GM10266 (cell line): ENCODE results near the gene GOLGA8R.
"Not testable (repeated sequence)": the region's sequence is repeated elsewhere in the genome, so short reads cannot be mapped to it uniquely, and the experiment has no call there.

Source experiments
- DNase-seq: peaks from one replicate; pipeline ENCODE4 v3.0.0; 2012; ENCODE audit errors: extremely low spot score
- CTCF ChIP-seq: IDR thresholded peaks from 2 replicates; pipeline ENCODE4 v1.5.1; 2012; ENCODE audit warnings: mild to moderate bottlenecking, low read depth; ENCODE audit not compliant: control insufficient read depth, insufficient read depth; ENCODE audit errors: missing control alignments

GOLGA8R gene, protein sequence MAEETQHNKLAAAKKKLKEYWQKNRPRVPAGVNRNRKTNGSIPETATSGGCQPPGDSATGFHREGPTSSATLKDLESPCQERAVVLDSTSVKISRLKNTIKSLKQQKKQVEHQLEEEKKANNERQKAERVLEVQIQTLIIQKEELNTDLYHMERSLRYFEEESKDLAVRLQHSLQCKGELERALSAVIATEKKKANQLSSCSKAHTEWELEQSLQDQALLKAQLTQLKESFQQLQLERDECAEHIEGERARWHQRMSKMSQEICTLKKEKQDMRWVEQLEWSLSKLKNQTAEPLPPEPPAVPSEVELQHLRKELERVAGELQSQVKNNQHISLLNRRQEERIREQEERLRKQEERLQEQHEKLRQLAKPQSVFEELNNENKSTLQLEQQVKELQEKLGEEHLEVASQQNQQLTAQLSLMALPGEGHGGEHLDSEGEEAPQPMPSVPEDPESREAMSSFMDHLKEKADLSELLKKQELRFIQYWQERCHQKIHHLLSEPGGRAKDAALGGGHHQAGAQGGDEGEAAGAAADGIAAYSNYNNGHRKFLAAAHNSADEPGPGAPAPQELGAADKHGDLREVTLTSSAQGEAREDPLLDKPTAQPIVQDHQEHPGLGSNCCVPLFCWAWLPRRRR

GRCh38 chr15:30414160-30414559 lies at the start of gene GOLGA8R:
Gene GOLGA8R (minus strand): TSS chr15:30414260. CDS start chr15:30414162, 98 bp downstream.
- not testable (repeated sequence) for DNase-seq

DNA sequence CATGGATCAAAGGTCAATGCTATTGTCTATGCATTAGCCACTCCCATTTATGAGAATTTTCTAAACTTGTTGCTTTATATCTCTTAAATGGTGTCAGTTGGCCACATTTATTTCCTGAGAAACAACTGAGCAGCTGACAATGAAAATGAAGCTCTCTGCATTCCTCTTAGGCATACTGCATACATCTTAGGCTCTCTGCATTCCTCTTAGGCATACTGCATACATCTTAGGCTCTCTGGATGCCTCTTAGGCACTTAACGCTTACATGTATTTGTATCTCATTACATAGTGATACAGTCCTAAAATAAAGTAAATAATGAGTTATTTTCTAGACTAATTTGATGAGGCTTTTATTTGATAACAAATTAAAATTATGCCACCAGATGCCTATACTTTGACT lies 49.8 kb upstream of the GOLGA8R start:
- DNase-seq: not testable (repeated sequence)

DNA sequence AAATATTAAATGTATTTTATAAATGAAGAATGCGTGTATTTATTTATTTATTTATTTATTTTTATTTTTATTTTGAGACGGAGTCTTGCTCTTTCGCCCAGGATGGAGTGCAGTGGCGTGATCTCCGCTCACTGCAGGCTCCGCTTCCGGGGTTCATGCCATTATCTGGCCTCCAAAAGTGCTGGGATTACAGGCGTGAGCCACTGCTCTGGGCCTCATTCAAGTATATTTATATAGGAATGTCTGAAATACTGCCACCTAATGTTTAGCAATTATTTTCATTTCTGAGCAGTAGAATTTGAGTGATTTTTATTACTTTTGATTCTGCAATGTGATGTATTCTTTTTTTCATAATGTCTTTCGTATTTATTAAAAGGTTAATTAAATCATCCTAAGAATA lies 48.1 kb upstream of the GOLGA8R start:
- not testable (repeated sequence) for DNase-seq

DNA sequence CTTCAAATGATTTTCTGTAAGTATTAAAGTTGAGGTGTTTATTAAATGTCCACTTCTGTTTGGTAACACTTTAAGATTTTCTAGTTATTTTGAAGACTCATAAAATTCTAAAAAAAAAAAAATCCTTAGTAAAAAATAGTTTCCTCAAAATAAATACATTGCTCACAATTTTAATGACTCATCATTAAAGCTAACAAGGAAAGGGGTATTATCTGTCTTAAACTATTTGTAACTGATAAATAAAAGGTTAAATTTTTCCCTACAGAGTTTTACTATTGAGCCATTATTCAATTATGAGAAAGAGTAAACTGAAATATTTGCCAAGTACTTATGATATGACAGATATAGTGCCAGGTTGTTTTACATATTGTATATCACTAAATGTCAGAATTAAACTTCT lies 38.6 kb upstream of the GOLGA8R start:
- not testable (repeated sequence) for DNase-seq

DNA sequence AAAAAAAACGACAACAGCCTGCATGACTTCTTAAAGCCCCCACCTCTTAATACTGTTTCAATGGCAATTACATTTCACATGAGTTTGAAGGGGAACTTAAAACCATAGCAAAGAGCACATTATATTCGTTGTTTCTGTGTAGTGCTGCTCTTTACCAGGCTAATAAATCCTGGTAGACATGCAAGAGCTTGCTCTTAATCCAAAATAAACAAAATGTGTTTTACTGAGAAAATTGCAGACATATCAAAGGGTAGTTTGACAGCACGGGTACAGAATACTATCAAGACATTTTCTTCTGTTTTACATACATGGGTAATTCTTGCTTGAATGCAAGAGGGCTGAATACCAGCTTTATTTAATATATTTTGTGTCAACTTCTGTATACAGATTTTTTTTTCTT lies 24.3 kb upstream of the GOLGA8R start:
- DNase-seq: not testable (repeated sequence)

- DNase-seq: not testable (repeated sequence)
These were observed 21.8 kb upstream of the GOLGA8R start for GRCh38 chr15:30435878-30436277.

DNA sequence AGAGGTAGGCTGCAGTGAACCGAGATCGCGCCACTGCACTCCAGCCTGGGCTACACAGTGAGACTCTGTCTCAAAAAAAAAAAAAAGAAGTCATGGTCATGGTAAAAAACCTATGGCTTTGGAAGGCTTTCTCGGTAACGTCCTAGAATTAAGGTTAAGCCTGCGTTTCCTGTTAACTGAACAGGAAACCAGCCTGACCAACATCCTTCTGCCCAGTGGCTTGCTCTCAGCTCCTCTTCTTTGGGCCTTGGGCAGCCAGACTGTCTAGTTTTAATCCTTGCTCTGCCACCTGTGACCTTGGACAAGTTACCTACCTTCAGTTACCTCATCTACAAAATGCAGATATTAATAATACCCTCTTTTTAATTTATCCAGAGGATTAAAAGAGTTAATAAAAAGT lies 6.7 kb upstream of the GOLGA8R start:
- DNase-seq: not testable (repeated sequence)

GRCh38 chr15:30407636-30408035 lies 6.4 kb downstream of the GOLGA8R start:
- not testable (repeated sequence) for DNase-seq

- DNase-seq: not testable (repeated sequence)
- peak; percentile 5 for TF ChIP-seq CTCF
These were observed 15.1 kb downstream of the GOLGA8R start for GRCh38 chr15:30398988-30399387.

DNA sequence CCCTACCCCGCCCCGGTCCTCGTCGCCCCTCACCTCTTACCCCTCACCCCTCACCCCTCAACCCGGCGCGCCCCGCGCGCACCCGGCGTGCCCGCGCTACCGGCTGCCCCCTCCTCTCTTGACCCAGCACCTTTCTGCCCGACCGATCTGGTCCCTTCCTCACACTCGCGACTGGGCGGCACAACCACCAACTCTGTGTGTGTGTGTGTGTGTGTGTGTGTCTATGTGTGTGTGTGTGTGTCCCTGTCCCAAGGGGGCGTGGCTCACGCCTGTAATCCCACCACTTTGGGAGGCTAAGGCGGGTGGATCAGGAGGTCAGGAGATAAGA lies 20.4 kb downstream of the GOLGA8R start:
- not testable (repeated sequence) for DNase-seq

DNA sequence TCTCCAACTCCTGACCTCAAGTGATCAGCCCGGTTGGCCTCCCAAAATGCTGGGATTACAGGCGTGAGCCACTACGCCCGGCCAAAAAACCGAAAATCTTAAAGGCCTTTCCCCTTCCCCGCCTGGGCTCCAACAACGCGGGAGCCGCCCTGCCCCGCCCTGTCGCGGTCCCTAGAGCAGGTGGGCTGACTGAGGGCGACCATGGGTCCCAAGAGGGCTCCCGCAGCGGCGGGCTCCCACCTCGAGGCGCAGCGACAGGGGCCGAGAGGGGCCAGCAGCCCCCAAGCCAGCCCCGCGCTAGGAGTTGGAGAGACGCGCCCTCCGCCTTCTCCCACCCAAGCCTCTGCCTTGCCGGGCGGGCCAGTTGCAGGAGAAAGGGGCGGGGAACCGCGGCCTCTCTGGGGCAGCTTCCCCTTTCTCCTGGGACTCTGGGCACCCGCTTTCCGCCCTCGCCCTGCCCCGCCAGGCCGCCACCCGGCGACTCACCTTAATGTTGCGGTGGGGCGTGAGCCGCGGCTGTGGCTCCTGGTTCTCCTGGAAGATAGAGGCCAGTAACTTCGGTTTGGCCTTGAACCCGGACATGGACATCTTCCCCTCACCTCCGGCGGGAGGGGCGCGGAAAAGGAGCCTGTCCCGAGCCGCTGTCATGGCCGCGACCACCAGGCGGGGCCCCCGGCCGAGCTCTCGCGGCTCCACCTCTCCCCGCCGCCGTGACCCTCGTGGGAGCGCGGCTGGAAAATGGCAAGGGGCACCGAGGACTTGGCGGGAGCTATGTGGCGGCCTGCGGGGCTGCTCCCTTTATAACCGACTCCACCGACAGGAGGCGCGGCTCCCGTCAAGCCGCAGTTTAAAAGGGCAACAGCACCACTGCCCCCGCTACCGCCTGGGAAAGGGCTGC lies 21.0 kb downstream of the GOLGA8R start, which contains the start of gene CHRFAM7A:
Gene CHRFAM7A (minus strand): TSS at position 775 of the 898 bp plus-strand sequence. CDS start 10,189 bp downstream, outside the sequence.
- not testable (repeated sequence) for DNase-seq

DNA sequence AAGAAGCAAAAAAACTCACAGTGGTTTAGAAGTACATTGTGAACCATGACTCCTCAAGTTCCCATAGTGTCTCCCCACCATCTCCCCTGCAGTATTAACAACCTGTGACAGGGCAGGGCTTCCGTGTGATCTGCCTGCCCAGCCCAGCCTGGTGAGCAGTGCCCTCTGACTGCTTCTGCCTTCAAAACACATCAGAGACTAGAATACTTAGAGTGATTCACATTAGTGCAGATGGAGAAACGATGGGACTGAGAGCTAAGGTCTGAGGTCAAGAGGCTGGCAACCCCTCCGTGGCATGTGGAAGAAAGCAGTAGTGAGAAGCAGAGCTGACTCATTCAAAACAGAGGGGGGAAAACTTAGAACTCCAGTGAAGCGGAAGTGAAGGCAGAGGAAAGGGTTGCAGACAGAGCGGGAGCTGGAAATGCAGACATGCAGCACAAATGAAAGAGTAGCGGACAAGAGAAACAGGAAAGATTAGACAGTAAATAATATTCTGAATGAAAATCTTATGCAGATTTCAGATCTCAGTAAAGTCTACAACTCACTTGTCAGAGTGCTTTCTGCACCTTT lies 27.7 kb downstream of the GOLGA8R start:
- DNase-seq: not testable (repeated sequence)

GRCh38 chr15:30377082-30377413 lies 37.0 kb downstream of the GOLGA8R start:
- not testable (repeated sequence) for DNase-seq

DNA sequence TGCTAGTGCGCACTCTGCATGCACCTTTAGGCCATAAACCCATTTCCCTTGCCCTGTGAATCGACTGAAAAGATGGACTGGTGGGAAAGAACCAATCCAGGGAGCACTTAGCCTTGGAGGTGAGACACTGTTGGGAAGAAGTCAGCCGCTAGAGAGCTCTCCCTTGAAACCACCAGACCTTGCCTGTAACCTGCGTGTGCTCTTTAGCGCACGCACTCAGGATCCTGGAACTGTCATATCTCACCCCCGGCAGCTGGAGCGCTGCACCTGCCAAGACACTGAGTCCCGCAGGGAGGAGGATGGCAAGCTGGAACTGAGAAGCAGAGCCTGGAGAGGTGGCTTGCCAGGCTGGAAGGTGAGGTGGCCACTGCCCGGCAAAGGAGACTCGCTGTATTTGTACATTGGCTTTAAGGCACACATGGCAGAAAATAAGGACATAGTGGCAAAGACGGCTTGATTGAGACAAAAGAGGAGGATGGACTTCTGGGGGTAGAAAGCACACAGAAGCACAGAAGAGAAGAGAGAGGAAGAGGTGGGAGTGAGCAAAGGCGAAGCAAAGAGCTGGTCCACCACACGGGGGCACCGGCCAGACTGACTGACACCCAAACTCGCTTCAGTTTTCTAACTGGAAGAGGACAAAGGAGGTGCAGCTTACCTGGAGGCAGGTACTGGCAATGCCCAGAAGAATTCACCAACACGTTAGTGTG lies 37.5 kb downstream of the GOLGA8R start:
- not testable (repeated sequence) for DNase-seq

DNA sequence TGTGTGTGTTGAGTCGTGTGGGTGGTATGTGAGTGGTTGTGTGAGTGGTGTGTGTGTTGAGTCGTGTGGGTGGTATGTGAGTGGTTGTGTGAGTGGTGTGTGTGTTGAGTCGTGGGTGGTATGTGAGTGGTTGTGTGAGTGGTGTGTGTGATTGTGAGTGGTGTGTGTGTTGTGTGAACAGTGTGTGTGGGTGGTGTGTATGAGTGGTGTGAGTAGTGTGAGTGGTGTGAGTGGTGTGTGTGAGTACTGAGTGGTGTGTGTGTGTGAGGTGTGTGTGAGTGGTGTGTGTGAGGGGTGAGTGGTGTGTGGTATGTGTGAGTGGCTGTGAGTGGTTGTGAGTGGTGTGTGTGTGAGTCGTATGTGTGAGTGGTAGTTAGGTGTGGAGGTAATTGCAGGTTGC lies 38.2 kb downstream of the GOLGA8R start:
- not testable (repeated sequence) for DNase-seq

- not testable (repeated sequence) for DNase-seq
These were observed 39.2 kb downstream of the GOLGA8R start for GRCh38 chr15:30374862-30375261.

DNA sequence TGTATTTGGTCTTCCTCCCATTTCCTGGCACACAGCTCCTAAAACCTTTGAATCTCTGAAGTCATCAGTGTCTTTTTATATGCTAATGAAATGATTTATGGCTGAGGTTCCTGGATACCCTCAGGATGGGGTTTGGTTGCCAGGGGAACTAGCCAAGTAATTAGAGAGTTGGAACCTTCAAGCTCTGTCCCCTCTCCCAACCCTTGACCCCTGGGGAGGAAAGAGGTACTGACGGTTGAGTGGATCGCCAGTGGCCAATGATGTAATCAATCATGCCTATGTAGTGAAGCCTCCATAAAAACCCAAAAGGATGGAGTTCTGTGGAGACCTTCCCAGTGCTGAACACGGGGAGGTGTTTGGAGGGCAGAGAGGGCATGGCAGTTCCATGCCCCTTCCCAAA lies 45.8 kb downstream of the GOLGA8R start:
- not testable (repeated sequence) for DNase-seq

GRCh38 chr15:30367246-30367645 lies 46.8 kb downstream of the GOLGA8R start:
- DNase-seq: not testable (repeated sequence)

DNA sequence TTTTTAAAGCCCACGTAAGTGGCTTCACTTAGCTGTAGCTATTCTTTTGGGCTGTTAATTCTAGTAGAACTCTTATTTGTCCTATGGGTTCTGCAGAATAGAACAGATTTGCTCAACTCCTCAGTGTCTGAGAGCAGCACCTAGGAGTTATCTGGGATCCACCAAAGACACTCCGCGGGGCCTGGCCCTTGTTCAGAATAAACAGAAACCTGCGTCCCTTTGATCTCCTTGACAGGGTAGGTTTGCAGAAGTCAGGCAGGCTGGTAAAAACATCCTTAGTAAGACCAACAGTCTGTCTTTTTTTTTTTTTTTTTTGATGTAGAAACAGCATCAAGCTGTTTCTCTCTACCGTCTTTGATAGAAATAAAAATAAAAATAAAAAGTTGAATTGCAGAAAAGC lies 52.7 kb downstream of the GOLGA8R start:
- not testable (repeated sequence) for DNase-seq
